ENCODE measurements around the gene SAXO2. TPM values are rescaled to one million over a fixed set of nuclear protein-coding genes. Genes with fewer than 3 reads are reported as not detected.
"Not testable (repeated sequence)": the region's sequence is repeated elsewhere in the genome, so short reads cannot be mapped to it uniquely, and the experiment has no call there.

The SAXO2 gene, protein sequence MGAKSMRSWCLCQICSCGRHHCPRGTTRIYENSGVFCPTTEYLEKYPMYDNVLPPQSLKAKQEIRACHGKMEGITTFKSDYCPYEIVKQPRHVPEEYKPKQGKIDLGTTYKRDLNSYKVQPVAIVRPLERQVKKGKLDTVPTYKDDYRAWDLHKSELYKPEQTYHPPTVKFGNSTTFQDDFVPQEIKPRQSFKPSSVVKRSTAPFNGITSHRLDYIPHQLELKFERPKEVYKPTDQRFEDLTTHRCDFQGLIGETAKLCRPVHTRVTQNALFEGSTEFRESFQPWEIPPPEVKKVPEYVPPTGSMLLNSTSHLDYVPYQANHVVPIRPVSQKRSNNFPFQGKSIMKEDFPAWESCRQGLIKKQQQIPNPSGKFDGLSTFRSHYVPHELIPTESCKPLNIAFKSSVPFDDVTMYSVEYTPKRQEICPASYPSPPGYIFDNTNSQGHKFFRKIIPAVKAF
- total RNA-seq = not detected

GRCh38 chr15:82262422-82263026 is at the start of gene SAXO2, which contains the start of gene EFL1:
TSS of gene SAXO2 (plus strand) at chr15:82262818. CDS start at chr15:82262880, 62 bp downstream.
TSS of gene EFL1 (minus strand) at chr15:82262734. CDS start at chr15:82261778, 956 bp downstream.
- peak; percentile 89 for DNase-seq

- not testable (repeated sequence) for DNase-seq
These were observed 46.5 kb upstream of the SAXO2 start for GRCh38 chr15:82216092-82216491.

- DNase-seq = peak; percentile 3
These were observed 41.1 kb upstream of the SAXO2 start for GRCh38 chr15:82221535-82221934.

DNA sequence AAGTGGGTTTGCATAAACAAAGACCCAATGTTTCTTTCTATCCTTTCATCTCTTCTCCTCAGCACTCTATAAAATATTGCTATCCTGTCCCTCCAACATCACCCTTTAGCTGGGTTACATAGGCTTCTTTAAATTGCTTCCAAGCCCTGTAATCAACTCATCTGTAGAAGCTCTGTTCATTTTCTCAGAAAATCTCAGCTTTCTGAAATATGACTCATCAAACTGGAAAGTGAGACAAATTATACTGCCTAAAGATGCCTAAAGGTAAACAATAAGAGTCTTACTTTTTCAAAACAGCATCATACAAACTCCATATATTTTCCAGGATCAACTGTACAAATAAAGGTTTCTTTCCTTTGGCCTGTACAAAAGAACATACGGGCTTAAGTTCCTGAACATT is 33.9 kb upstream of the SAXO2 start:
- no peak for DNase-seq

DNA sequence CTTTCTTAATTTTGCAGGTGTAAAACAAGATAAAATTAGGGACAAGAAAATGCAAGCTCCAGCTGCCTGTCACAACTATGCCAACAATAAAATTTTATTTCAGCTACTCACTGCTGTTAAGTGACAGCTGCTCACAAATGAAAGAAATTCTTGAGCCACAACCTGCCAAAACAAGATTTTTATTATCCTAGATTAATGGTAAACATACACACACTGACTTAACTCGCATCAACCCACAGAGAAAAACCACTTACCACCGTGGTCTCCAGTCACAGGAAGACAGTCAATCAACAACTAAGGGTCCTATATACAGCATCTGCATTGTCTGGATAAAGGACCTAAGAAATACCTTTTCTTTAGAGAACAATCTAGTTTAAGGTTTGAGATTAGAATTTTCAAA is 31.4 kb upstream of the SAXO2 start:
- no peak for DNase-seq

- no peak for DNase-seq
These were observed 30.8 kb upstream of the SAXO2 start for GRCh38 chr15:82231842-82232241.

GRCh38 chr15:82237944-82238534 is 24.6 kb upstream of the SAXO2 start:
- DNase-seq = not testable (repeated sequence)

DNA sequence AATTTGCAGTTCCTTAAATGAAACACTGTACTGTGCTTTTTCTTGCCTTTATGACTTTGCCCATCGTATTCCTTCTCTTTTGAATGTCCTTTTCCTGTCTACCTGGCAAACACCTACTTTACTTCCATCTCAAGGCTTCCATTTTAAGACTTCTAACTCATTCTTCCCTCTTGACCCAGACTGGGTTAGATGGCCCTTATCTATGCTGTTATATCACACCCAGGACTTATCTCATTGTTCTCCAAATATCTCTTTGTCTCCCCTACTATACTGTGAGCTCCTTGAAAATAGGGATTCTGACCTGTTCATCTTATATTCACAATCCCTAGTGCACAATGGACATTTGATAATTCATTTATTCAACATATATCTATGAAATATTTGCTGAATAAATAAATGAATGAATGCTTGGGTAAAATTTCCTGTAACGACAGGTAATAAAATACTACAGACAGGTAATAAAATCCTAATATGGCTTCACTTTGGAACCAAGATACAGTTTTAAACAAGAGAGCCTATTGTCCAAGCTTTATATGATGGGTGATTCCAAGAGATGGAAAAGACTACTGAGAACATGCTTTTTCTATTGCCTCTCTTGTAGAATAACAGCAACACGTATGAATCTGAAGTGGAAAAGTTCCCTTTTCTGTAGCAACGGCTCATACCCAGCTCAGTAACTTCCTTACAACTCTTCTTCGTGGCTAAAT is 22.8 kb upstream of the SAXO2 start:
- DNase-seq = no peak

GRCh38 chr15:82241836-82242499 is 20.6 kb upstream of the SAXO2 start:
- DNase-seq = not testable (repeated sequence)

DNA sequence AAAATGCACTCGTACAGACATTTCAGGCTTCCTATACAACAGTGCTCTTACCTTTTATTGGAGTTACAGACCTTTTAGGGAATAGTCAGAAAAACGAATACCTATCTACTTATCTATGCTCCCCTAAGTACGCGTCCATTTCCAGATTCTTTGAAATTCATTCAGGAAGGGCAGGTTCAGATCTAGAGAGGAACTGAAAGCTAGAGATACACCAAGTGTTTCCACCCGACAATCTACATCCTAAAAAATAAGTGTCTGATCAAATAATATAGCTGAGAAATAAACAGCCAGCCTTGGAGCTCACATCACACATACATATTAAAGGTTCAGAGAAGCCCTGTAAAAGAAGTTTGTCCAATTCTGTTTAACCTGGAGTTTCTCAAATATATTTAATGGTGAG is 19.0 kb upstream of the SAXO2 start:
- not testable (repeated sequence) for DNase-seq

DNA sequence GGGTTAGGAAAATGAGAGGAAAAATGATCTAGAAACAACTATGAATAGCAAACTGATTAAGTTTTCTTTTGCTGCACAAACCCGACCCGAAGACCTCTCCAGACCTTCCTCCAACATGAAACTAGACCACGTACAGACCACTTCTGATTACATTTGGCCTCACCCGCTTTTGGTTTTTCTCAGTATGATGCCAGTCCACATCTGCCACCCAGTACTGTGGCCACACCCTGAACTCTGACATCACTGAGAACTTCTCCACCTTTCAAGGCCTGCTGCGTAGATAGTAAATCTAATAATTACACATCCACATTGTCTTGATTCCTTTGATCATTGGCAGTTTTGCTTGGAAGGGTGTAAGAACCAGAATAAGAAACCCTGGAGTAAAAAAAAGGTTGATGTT is 16.7 kb upstream of the SAXO2 start:
- not testable (repeated sequence) for DNase-seq

- DNase-seq = not testable (repeated sequence)
These were observed 14.4 kb upstream of the SAXO2 start for GRCh38 chr15:82248261-82248660.

DNA sequence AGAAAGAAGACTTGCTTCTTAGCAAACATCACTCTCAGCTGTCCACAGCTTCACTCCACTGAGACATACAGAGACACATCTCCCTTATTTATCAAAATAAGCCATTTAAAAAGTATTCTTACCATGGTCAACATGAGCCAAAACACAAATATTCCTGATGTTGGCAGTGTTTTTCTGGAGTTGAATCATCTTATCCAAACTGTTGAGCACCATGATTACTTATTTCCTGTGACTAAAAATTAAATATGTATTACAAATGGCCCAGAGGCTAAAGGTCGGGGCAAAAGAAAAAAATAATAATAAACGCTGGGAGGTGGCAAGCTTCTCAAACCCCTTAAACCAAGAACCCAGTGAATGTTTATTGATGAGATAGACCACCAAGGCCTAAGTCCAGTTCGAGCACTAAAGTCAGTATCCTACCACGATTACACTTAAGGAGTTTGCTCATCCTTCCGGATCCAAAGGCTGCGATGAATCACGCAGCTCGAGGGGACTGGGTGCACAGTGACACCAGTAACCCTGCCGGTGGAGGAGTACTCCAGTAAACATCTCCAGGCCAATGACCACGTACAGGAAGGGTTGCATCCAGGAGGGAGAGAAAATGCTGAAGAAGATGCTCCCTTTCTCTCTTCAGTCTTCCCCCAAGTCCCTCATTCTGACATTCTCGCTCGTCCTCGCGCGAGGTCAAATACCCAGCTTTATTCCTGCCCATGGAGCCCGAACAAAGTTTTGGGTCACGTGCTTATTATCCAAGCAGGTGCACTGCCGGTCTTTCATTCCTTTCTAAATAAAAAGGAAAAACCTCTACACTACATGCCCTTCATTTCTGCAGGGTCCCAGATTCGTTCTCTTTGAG is 824 bp upstream of the SAXO2 start:
- peak; percentile 7 for DNase-seq

DNA sequence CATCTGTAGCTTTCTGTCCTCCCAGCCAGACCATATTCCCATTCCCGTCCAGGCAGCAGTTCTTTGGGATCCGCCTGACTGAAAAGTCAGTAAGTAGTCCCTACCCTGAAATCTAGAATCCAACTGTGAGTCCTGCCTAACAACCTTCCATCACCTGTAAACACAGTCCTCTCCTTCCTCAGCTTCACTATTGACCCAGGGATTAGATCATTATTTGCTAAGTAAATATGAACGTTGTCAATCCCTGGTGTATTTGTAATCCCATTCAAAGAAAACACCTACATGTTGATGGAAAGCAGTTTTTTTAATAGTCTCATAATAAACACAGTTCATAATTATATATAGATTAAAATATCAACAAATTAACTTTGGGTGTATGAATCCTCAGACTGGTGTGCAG is 732 bp downstream of the SAXO2 start:
- no peak for DNase-seq

GRCh38 chr15:82267137-82267536 is 4.5 kb downstream of the SAXO2 start:
- DNase-seq = not testable (repeated sequence)

DNA sequence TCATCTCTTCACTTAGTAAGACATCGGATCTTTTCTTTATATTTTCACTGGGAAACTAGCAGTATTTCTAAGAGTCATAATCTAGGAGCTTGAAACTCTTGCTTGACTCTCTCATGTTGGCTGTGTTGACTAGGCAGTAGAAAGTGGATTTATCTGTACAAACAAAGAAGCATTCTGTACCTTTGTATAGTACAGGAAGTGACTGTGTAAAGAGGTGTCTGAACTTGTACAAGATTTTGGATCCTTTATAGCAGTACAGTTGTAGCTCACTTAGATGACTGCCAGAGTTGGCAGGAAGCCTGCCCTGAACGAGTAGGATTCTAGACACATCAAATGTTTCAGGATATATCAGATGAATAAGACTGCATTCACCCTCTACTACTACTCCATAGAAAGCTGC is 5.8 kb downstream of the SAXO2 start:
- DNase-seq = not testable (repeated sequence)

DNA sequence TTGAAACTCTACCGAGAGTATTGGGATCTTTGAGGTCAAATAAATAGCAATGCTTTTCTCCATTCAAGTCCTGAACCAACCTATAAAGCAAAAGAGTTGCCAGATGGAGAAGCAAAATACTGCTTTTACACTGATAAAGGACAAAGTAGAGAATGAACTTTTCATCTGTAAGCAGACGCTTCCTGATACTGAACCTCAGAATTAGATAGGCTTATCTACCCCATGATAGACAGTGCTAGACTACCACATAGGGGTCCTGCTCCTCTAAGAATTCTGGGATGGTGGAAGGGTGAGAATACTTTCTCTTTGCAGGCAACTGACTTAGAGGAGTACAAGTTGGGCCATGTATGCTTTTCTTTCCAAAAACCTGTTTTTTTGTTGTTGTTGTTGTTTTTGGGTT is 9.5 kb downstream of the SAXO2 start:
- no peak for DNase-seq

- DNase-seq = no peak
These were observed 12.8 kb downstream of the SAXO2 start for GRCh38 chr15:82275410-82275809.

DNA sequence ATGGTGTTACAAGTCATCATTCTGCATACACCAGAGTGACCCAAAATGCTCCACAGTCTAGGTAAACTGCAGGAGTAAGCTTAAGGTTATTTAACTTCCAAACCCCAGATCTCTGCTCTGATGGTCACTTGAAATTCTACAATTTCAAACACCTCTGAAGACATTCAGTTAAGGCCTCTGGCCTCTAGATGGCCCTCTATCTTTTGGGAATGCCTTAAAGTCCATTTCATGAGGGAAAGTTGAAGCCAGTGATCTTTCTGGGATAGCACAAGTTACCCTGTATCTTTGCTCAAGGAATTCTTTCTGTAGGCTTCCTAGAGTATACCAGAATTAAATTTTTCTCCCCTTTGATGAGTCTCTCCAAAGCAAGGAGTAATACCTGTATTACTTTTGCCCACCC is 18.7 kb downstream of the SAXO2 start:
- DNase-seq = not testable (repeated sequence)

DNA sequence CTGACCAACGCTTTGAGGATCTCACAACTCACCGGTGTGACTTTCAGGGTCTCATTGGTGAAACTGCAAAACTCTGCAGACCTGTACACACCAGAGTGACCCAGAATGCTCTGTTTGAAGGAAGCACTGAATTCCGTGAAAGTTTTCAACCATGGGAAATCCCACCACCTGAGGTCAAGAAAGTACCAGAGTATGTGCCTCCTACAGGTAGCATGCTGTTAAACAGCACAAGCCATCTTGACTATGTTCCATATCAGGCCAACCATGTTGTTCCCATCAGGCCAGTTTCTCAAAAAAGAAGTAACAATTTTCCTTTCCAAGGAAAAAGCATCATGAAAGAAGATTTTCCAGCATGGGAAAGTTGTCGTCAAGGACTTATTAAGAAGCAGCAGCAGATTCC is 19.8 kb downstream of the SAXO2 start:
- not testable (repeated sequence) for DNase-seq

DNA sequence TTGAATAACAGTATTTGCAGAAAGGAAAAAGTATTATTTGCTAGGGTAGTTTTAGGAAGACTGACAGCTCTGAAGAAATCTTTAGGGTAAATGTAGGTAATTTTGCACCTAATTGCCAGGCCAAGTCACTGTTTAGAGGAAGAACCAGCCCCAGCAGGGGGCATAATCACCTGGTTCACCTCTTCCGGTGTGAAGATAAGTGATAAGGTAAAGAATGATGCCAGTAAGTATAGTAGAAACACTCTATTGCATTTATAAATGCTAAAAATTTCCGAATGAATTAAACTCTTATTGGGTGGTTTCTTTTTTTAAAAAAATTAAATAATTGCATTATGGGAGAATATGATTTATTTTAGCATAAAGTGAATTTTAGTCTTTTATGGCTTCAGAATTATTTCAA is 21.8 kb downstream of the SAXO2 start:
- not testable (repeated sequence) for DNase-seq
